ENCODE results near the gene SMC1B.

- TF ChIP-seq CTCF (conservative IDR thresholded peaks at IDR 0.05; ENCODE audit: low read length) (no peak), EZH2phosphoT487 (IDR thresholded peaks at IDR 0.05; ENCODE audit: borderline replicate concordance, low read depth, low read length) (no peak)
These were observed 104.4 kb downstream of the SMC1B start for GRCh38 chr22:45308957-45309421.
